CD4-positive, alpha-beta T cell (primary cell): ENCODE measurements around the gene MCTP1. TPM values are rescaled to one million over a fixed set of nuclear protein-coding genes. Genes with fewer than 3 reads are reported as not detected.

Source experiments
- ATAC-seq: fragments of 200-7000 bp; cut with Tn5 transposase; one replicate; pipeline ENCODE4 v1.10.0; 2022; ENCODE audit warnings: mild to moderate bottlenecking; ENCODE audit not compliant: poor library complexity
- CTCF ChIA-PET: fragments of 350-600 bp; sonication (Branson Sonifier 250); formaldehyde crosslinking; loops from one replicate; lab custom pipeline; 2021; ENCODE audit warnings: antibody characterized with exemption, inconsistent platforms; lab: Charles Lee
- POLR2A ChIA-PET: fragments of 350-600 bp; sonication (Branson Sonifier 250); formaldehyde crosslinking; loops from one replicate; lab custom pipeline; 2021; ENCODE audit warnings: antibody characterized with exemption, inconsistent platforms; lab: Charles Lee
- DNase-seq, 14 experiments: peaks; one replicate each; pipeline ENCODE4 v3.0.0-alpha.2; 2013 to 2020; ENCODE audit warnings: mixed read lengths in 2 of 14
- H3K27ac ChIP-seq, 2 donors: one replicate each; pipeline versions ENCODE4 v1.5.1 to v1.7.0; 2013; ENCODE audit warnings: low read length in 2 of 2, low read depth in 1 of 2, mild to moderate bottlenecking in 1 of 2
- H3K27me3 ChIP-seq, 2 experiments: 1 replicate in 1 of 2; 2 replicates in 1 of 2; pipeline versions ENCODE4 v1.6.1 to v1.7.0; 2013; ENCODE audit warnings: low read length in 2 of 2, control low read depth in 1 of 2, mild to moderate bottlenecking in 1 of 2, moderate library complexity in 1 of 2; ENCODE audit not compliant: insufficient read depth in 2 of 2, control insufficient read depth in 1 of 2
- H3K36me3 ChIP-seq: one replicate; pipeline ENCODE4 v1.6.1; 2013; ENCODE audit warnings: low read length, control low read depth; ENCODE audit not compliant: insufficient read depth
- H3K4me1 ChIP-seq: one replicate; pipeline ENCODE4 v1.6.1; 2013; ENCODE audit warnings: low read length, control low read depth; ENCODE audit not compliant: insufficient read depth
- H3K4me3 ChIP-seq: one replicate; pipeline ENCODE4 v1.5.1; 2013; ENCODE audit warnings: mild to moderate bottlenecking, low read length, moderate library complexity
- H3K9me3 ChIP-seq, 2 experiments: 1 replicate in 1 of 2; 2 replicates in 1 of 2; pipeline versions ENCODE4 v1.6.1 to v1.7.0; 2013; ENCODE audit warnings: low read length in 2 of 2, mild to moderate bottlenecking in 2 of 2, control low read depth in 1 of 2, moderate library complexity in 1 of 2; ENCODE audit not compliant: control insufficient read depth in 1 of 2, insufficient read depth in 1 of 2
- H3K27ac Mint-ChIP-seq: one replicate; pipeline ENCODE4 v1.8.0; 2020; ENCODE audit warnings: mixed read lengths
- H3K27me3 Mint-ChIP-seq: one replicate; pipeline ENCODE4 v1.8.0; 2021; ENCODE audit warnings: mixed read lengths
- H3K36me3 Mint-ChIP-seq: one replicate; pipeline ENCODE4 v1.8.0; 2021; ENCODE audit warnings: low read depth, mixed read lengths
- H3K4me1 Mint-ChIP-seq: one replicate; pipeline ENCODE4 v1.8.0; 2021; ENCODE audit warnings: low read depth, mixed read lengths
- H3K4me3 Mint-ChIP-seq: one replicate; pipeline ENCODE4 v1.8.0; 2020; ENCODE audit warnings: mild to moderate bottlenecking, mixed read lengths
- H3K9me3 Mint-ChIP-seq: one replicate; pipeline ENCODE4 v1.8.0; 2020; ENCODE audit warnings: mixed read lengths
- CTCF ChIP-seq: fragments of 200-600 bp; IDR thresholded peaks from one replicate; pipeline ENCODE4 v1.8.0; 2022; ENCODE audit warnings: antibody characterized with exemption, mild to moderate bottlenecking
- intact Hi-C, 2 experiments: fragments of 100-400 bp; cut with DNase I in 1 of 2; cut with micrococcal nuclease in 1 of 2; formaldehyde crosslinking; loops; one replicate each; pipeline versions ENCODE4 v1.15.1 to v1.9.0; 2023 to 2025; cut with DNase I, micrococcal nuclease
- total RNA-seq, 174 experiments: library from RNA in 2 of 174; stranded (reverse) in 2 of 174; gene quantifications; one replicate each; pipeline ENCODE4 v1.2.3 and lab custom pipeline; 2021 to 2026

MCTP1 gene
- total RNA-seq, 2 experiments from 2014 or later = 2.1 to 2.7 TPM

- no peaks in the 10 kb centered on the region for H3K27me3 ChIP-seq
- H3K36me3 ChIP-seq = no peaks in the 10 kb centered on the region
- ATAC-seq = no peak
- no peak for TF ChIP-seq CTCF
- intact Hi-C loops = no loop called here
- no peaks in the 10 kb centered on the region for H3K9me3 ChIP-seq
- H3K4me3 ChIP-seq = no peak overlapping the region
- H3K27ac ChIP-seq = no peak overlapping the region
- H3K4me3 Mint-ChIP-seq = no peak overlapping the region
- no peaks in the 10 kb centered on the region for H3K4me1 Mint-ChIP-seq
- no peak overlapping the region for H3K27ac Mint-ChIP-seq
- no peaks in the 10 kb centered on the region for H3K4me1 ChIP-seq
- POLR2A ChIA-PET = no interaction called here
- CTCF ChIA-PET = no interaction called here
- H3K27me3 Mint-ChIP-seq = no peaks in the 10 kb centered on the region
- no peaks in the 10 kb centered on the region for H3K9me3 Mint-ChIP-seq
- DNase-seq = no peak
- peaks cover 7% of the 10 kb centered on the region for H3K36me3 Mint-ChIP-seq
Measured at GRCh38 chr5:94702729-94703128, 582.2 kb downstream of the MCTP1 start.

DNA sequence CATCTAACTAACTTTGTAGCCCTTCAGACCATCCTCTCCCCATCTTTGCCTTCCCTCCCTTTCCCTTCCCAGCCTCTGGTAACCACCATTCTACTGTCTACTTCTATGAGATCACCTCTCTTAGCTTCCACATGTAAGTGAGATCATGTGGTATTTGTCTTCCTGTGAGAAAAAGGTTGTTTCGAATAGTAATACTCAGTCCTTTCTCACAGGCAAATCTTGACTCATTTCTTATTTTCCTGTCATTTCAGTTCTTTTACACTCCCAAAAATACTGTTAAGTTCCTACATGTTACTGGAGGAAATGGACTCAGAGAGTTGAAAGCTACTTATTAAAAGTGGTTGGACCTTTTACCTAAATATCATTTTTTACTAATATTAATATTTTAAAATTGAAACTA, 584.3 kb downstream of the MCTP1 start:
- H3K27me3 ChIP-seq = no peaks in the 10 kb centered on the region
- no peak overlapping the region for H3K27ac ChIP-seq
- no peaks in the 10 kb centered on the region for H3K4me1 Mint-ChIP-seq
- no peak overlapping the region for H3K4me3 Mint-ChIP-seq
- no peaks in the 10 kb centered on the region for H3K9me3 ChIP-seq
- DNase-seq (peak in 1 of 14 experiments; percentile 30), ATAC-seq (no peak)
- ChIA-PET CTCF (no interaction called here), POLR2A (no interaction called here)
- no peak for TF ChIP-seq CTCF
- H3K4me3 ChIP-seq = no peak overlapping the region
- H3K4me1 ChIP-seq = no peaks in the 10 kb centered on the region
- no peaks in the 10 kb centered on the region for H3K27me3 Mint-ChIP-seq
- peaks cover 7% of the 10 kb centered on the region for H3K36me3 Mint-ChIP-seq
- no peaks in the 10 kb centered on the region for H3K36me3 ChIP-seq
- intact Hi-C loops = no loop called here
- no peaks in the 10 kb centered on the region for H3K9me3 Mint-ChIP-seq
- no peak overlapping the region for H3K27ac Mint-ChIP-seq

GRCh38 chr5:94699562-94699961, 585.3 kb downstream of the MCTP1 start:
- no peaks in the 10 kb centered on the region for H3K36me3 ChIP-seq
- ATAC-seq (no peak), DNase-seq (no peak)
- ChIA-PET POLR2A (no interaction called here), CTCF (no interaction called here)
- no peak overlapping the region for H3K4me3 Mint-ChIP-seq
- H3K9me3 Mint-ChIP-seq = no peaks in the 10 kb centered on the region
- TF ChIP-seq CTCF = no peak
- no peak overlapping the region for H3K4me3 ChIP-seq
- H3K27me3 Mint-ChIP-seq = no peaks in the 10 kb centered on the region
- H3K36me3 Mint-ChIP-seq = peaks cover 14% of the 10 kb centered on the region
- intact Hi-C loops = no loop called here
- no peaks in the 10 kb centered on the region for H3K9me3 ChIP-seq
- no peaks in the 10 kb centered on the region for H3K4me1 ChIP-seq
- no peaks in the 10 kb centered on the region for H3K4me1 Mint-ChIP-seq
- no peak overlapping the region for H3K27ac ChIP-seq
- no peaks in the 10 kb centered on the region for H3K27me3 ChIP-seq
- no peak overlapping the region for H3K27ac Mint-ChIP-seq
